Thyroid gland (tissue), 4 donors: ENCODE measurements around the gene RPL18.

ENCODE experiments used
- CTCF ChIP-seq, 6 experiments: fragments of 200-600 bp in 3 of 6; fragments of 450-650 bp in 3 of 6; sonication (generic) in 3 of 6; IDR thresholded peaks; one replicate each; pipeline ENCODE4 v1.5.1; 2016 to 2019; ENCODE audit warnings: antibody characterized with exemption in 6 of 6, mild to moderate bottlenecking in 2 of 6, inconsistent platforms in 1 of 6, moderate library complexity in 1 of 6
- POLR2A ChIP-seq, 2 donors: fragments of 450-650 bp; IDR thresholded peaks; one replicate each; pipeline ENCODE4 v1.6.1; 2017; ENCODE audit warnings: antibody characterized with exemption in 2 of 2, mild to moderate bottlenecking in 2 of 2, moderate library complexity in 1 of 2

- TF ChIP-seq CTCF (IDR thresholded peaks at IDR 0.05) (no peak), POLR2A (IDR thresholded peaks at IDR 0.05) (no peak)
Measured at GRCh38 chr19:48639483-48640375, 20.8 kb upstream of the RPL18 start.
